ENCODE results near the gene OSR1. TPM values are rescaled to one million over a fixed set of nuclear protein-coding genes. Genes with fewer than 3 reads are reported as not detected.

The OSR1 gene
- 4.5 and 8.1 TPM in 2 replicates for total RNA-seq

DNA sequence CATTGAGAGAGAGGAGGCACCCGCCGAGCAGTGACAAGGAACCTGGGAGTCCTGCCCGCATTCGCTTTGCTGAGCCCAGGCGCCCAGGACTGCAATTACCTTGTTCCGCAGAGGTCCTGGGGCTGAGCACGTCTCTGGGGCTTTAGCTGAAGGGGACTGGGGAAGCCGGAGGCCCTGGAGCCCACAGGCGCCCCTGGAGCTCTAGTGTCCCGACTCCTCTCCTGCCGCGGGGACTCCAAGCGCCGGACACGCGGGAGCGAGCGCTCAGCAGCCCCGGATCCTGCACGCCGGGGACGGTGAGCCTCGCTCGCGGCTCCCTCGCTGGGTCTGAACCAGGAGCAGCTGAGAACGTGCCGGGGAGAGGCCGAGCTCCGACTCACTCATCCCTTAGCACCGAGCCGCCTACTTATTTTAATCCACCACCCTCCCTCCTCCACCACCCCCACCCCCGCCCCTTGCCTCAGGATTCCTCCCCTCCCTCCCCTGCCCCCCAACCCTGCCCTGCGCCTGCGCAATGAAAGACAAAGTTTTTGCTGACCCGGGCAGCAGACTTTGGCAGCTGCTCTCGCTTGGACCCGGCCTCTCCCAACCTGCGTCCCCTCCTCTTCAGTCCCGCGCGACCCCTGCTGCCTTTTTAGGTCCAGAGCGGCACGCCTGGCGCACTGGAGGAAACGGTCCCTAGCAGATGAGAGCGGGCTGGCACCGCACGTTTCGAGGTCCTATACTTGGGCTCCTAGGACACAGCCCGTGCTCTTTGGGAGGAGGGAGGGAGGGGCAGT lies at the start of gene OSR1:
Gene OSR1 (minus strand): TSS at position 382 of the 779 bp plus-strand sequence. CDS start 4,818 bp downstream, outside the sequence.

All from hair follicular keratinocyte (primary cell).